Measurements from ENCODE around the gene YJEFN3. TPM values are rescaled to one million over a fixed set of nuclear protein-coding genes. Genes with fewer than 3 reads are reported as not detected.
A peak's percentile ranks its signal among the peaks of the same experiment; 100 is the strongest.

Gene YJEFN3
- total RNA-seq, 1 donor from 2014 or later, result 6.6 TPM

DNA sequence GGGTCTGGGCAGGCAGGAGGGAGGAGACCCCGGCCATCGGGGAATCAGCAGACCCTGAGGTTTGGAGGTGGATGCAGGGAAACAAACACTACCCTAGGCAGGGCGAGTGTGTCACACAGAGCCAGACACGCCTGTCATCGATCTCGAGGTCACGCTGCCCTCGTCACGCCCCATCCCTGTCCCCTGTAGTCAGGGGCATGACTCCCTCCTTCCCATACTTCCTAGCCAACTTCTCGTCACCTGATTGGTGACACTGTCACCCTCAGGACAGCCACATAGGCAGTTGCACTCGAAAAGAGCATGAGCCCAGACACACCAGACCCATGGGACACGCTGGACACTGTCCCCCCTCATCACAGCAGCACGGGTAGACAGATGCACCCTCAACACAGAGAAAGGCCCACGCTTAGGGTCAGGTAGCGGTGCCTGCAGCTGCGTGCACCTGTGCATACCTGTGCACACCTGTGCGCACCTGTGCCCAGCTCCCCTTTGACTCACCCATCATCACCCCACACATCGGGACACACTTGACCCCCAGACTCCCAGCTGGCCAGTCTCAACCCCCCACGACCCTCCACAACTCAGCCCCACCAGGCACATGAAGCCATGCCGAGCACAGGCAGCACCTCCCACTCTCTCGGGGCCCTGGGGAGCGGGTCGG is 21.2 kb downstream of the YJEFN3 start:
- H3K4me1 ChIP-seq, result no peaks in the 10 kb centered on the region
- TF ChIP-seq, protein P1, sequence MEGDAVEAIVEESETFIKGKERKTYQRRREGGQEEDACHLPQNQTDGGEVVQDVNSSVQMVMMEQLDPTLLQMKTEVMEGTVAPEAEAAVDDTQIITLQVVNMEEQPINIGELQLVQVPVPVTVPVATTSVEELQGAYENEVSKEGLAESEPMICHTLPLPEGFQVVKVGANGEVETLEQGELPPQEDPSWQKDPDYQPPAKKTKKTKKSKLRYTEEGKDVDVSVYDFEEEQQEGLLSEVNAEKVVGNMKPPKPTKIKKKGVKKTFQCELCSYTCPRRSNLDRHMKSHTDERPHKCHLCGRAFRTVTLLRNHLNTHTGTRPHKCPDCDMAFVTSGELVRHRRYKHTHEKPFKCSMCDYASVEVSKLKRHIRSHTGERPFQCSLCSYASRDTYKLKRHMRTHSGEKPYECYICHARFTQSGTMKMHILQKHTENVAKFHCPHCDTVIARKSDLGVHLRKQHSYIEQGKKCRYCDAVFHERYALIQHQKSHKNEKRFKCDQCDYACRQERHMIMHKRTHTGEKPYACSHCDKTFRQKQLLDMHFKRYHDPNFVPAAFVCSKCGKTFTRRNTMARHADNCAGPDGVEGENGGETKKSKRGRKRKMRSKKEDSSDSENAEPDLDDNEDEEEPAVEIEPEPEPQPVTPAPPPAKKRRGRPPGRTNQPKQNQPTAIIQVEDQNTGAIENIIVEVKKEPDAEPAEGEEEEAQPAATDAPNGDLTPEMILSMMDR (IDR thresholded peaks at IDR 0.05), result no peak
- H3K27ac ChIP-seq, result no peak overlapping the region
- DNase-seq (no peak), ATAC-seq (no peak)
- H3K9me3 ChIP-seq, result no peaks in the 10 kb centered on the region
- intact Hi-C loops (cut with DNase I), result no loop called here
- peaks cover 29% of the 10 kb centered on the region for H3K27me3 ChIP-seq (ENCODE audit: low read depth)
- H3K4me3 ChIP-seq, result no peak overlapping the region
- no peaks in the 10 kb centered on the region for H3K36me3 ChIP-seq

DNA sequence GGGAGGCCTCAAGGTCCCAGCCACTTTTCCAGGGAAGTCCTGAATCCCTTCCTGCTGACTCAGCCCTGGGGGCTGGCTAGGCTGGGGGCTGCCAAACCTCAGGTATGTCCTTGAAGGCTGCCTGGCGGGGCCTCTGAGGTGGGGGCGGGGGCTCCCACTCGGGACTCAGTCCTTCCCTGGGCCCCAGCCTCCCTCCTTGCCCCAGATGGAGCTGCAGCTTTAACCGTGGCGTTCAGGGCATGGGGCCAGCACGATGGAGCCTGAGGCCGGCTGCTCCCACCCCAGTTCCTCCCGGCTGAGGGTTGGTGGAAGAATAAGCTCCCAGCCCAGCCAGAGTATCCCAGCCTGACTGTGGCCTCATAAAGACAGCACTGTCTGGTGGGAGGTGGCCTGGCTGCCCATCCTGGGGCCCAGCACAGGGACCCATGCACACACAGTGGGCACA is 21.8 kb downstream of the YJEFN3 start:
- Histone ChIP-seq H3K4me1 (no peaks in the 10 kb centered on the region), H3K27me3 (ENCODE audit: low read depth) (peaks cover 32% of the 10 kb centered on the region), H3K4me3 (no peak overlapping the region), H3K27ac (no peak overlapping the region), H3K36me3 (no peaks in the 10 kb centered on the region), H3K9me3 (no peaks in the 10 kb centered on the region)
- DNase-seq (no peak), ATAC-seq (no peak)
- TF ChIP-seq, protein P1 (IDR thresholded peaks at IDR 0.05), result no peak
- intact Hi-C loops (cut with DNase I), result no loop called here

DNA sequence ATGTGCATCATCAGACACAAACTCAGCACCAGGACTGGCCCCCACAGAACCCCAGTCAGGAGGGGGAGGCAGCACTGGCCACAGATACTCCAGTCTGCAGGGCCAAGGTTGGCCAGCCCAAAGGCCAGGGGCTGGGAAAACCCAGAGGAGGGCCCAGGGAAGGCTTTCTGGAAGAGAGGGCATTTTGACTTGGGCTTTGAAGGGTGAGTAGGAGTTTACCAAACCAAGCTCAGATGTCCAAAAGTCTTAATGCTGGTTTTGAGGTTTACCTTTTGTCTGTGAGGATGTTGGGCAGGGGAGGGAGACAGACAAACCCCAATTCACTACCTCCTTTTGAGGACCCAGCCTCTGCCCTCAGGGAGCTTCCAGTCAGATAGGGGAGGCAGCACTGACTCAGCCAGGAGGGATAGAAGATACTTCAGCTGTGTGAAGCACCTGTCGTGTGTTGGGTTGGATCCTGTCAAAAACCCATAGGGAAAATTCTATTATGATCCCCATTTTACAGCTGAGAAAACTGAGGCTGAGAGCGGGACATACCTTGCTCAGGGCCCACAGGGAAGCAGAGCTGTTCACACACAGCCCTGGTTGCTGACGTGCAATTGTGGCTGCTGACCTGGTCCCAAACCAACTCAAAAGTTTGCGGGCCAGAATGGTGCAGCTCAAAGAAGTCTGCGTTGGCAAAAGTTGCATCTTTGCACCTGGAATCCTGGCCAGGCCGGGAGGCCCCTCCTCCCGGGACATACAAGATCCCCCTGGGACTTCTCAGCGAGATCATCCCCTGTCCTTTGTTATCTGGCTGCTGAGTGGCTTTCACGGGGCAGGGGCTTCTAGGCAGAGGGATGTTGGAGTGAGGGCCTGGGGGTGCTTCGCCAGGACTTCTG is 22.5 kb downstream of the YJEFN3 start:
- TF ChIP-seq, protein P1 (IDR thresholded peaks at IDR 0.05), result no peak
- no peak for ATAC-seq
- intact Hi-C loops (cut with DNase I), result no loop called here

DNA sequence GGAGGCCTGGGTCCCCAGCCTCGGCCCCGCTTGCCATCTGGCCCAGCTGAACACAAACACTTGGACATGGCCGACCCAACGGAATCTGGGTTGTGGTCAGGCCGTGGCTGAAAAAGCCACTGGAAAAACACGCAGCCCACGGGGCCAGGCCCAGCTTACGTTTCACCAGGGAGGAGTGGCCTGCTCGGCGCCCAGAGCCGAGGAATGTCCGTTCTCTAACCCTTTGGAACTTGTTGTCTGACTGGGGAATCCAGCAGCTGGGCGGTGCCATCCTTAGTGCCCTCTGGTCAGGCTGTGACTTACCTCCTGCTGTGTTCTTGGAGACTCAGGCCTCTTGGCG is 23.1 kb downstream of the YJEFN3 start:
- Histone ChIP-seq H3K9me3 (no peaks in the 10 kb centered on the region), H3K4me3 (no peak overlapping the region), H3K27ac (no peak overlapping the region), H3K27me3 (ENCODE audit: low read depth) (peaks cover 25% of the 10 kb centered on the region), H3K4me1 (no peaks in the 10 kb centered on the region), H3K36me3 (no peaks in the 10 kb centered on the region)
- DNase-seq (no peak), ATAC-seq (no peak)
- intact Hi-C loops (cut with DNase I), result no loop called here
- TF ChIP-seq, protein P1 (IDR thresholded peaks at IDR 0.05), result no peak

More for the DNA sequence above, 22.5 kb downstream of the YJEFN3 start:
- Histone ChIP-seq H3K27me3 (ENCODE audit: low read depth) (peaks cover 31% of the 10 kb centered on the region), H3K27ac (no peak overlapping the region), H3K9me3 (no peaks in the 10 kb centered on the region), H3K4me1 (no peaks in the 10 kb centered on the region), H3K4me3 (no peak overlapping the region), H3K36me3 (no peaks in the 10 kb centered on the region)
- DNase-seq, result no peak

DNA sequence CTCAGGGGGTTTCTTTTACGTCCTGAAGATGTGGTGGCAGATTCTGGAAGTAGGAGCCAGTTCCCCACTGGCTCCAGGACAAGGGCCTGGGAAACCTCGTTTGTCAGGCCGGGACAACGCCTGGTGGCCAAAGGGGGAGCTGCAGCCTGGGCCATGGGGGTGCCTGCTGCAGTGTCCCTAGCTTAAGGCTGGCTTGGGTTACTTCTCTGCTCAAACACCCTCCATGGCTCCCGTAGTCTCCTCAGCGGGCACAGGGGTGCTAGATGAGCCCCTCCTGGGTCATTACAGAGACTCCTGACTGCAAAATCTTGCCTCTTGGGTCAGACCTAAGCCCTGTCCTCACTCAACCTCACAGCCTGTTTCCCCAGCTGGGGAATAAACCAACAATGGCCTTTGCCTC is 24.1 kb downstream of the YJEFN3 start:
- ATAC-seq (peak; percentile 25 to 44), DNase-seq (no peak)
- H3K27ac ChIP-seq, result no peak overlapping the region
- no peaks in the 10 kb centered on the region for H3K9me3 ChIP-seq
- peaks cover 18% of the 10 kb centered on the region for H3K27me3 ChIP-seq (ENCODE audit: low read depth)
- H3K4me1 ChIP-seq, result no peaks in the 10 kb centered on the region
- TF ChIP-seq, protein P1 (IDR thresholded peaks at IDR 0.05), result peak; percentile 51
- no peak overlapping the region for H3K4me3 ChIP-seq
- intact Hi-C loops (cut with DNase I), result no loop called here
- H3K36me3 ChIP-seq, result no peaks in the 10 kb centered on the region
